Sigmoid colon (tissue), 4 donors: Measurements from ENCODE around the gene ADARB1.

Source experiments
- CTCF ChIP-seq, 4 experiments: fragments of 450-650 bp in 3 of 4; fragments of 200-600 bp in 1 of 4; IDR thresholded peaks; one replicate each; pipeline ENCODE4 v1.5.1; 2016 to 2019; ENCODE audit warnings: antibody characterized with exemption in 4 of 4, mild to moderate bottlenecking in 3 of 4, moderate library complexity in 2 of 4
- POLR2A ChIP-seq, 2 donors: fragments of 450-650 bp; IDR thresholded peaks; one replicate each; pipeline ENCODE4 v1.6.1; 2016; ENCODE audit warnings: antibody characterized with exemption in 2 of 2, mild to moderate bottlenecking in 2 of 2, moderate library complexity in 2 of 2
- POLR2AphosphoS5 ChIP-seq, 4 donors: sonication (generic); formaldehyde crosslinking; IDR thresholded peaks; one replicate each; pipeline ENCODE4 v1.6.1; 2017; ENCODE audit warnings: antibody characterized with exemption in 4 of 4

GRCh38 chr21:45250272-45250671 is 175.9 kb downstream of the ADARB1 start:
- TF ChIP-seq CTCF (IDR thresholded peaks at IDR 0.05) (no peak), POLR2AphosphoS5 (IDR thresholded peaks at IDR 0.05) (peak in 3 of 4 donors; percentile 34 to 64 (median 54)), POLR2A (IDR thresholded peaks at IDR 0.05) (no peak)
